GM13977 (cell line): ENCODE data around the gene PPP4R3B.
"Not testable (repeated sequence)": the region's sequence is repeated elsewhere in the genome, so short reads cannot be mapped to it uniquely, and the experiment has no call there.

Experiments
- DNase-seq: peaks from one replicate; pipeline ENCODE4 v3.0.0; 2012; ENCODE audit warnings: low spot score
- in situ Hi-C: fragments of 300-500 bp; cut with MboI; formaldehyde crosslinking; loops from one replicate; pipeline ENCODE4 v1.12.0; 2022; ENCODE audit warnings: low sequenced_read_pairs, low pct_unique_long_range_greater_than_20kb, mixed read lengths, inconsistent platforms; ENCODE audit not compliant: unreplicated experiment
- TF ChIP-seq, protein P1 (sequence below): IDR thresholded peaks from 2 replicates; pipeline ENCODE4 v1.5.1; 2012; ENCODE audit warnings: mild to moderate bottlenecking, control low read depth; ENCODE audit not compliant: insufficient read depth; ENCODE audit errors: extremely low read depth, missing control alignments

Gene PPP4R3B

GRCh38 chr2:55555977-55556376 lies 61.4 kb downstream of the PPP4R3B start:
- in situ Hi-C loops = no loop called here
- DNase-seq = no peak
- TF ChIP-seq, protein P1, sequence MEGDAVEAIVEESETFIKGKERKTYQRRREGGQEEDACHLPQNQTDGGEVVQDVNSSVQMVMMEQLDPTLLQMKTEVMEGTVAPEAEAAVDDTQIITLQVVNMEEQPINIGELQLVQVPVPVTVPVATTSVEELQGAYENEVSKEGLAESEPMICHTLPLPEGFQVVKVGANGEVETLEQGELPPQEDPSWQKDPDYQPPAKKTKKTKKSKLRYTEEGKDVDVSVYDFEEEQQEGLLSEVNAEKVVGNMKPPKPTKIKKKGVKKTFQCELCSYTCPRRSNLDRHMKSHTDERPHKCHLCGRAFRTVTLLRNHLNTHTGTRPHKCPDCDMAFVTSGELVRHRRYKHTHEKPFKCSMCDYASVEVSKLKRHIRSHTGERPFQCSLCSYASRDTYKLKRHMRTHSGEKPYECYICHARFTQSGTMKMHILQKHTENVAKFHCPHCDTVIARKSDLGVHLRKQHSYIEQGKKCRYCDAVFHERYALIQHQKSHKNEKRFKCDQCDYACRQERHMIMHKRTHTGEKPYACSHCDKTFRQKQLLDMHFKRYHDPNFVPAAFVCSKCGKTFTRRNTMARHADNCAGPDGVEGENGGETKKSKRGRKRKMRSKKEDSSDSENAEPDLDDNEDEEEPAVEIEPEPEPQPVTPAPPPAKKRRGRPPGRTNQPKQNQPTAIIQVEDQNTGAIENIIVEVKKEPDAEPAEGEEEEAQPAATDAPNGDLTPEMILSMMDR = no peak

GRCh38 chr2:55553321-55553720 lies 64.1 kb downstream of the PPP4R3B start:
- TF ChIP-seq, protein P1 = no peak
- in situ Hi-C loops = no loop called here
- no peak for DNase-seq

GRCh38 chr2:55550368-55551102 lies 66.9 kb downstream of the PPP4R3B start:
- in situ Hi-C loops = no loop called here
- no peak for DNase-seq
- TF ChIP-seq, protein P1 = no peak

DNA sequence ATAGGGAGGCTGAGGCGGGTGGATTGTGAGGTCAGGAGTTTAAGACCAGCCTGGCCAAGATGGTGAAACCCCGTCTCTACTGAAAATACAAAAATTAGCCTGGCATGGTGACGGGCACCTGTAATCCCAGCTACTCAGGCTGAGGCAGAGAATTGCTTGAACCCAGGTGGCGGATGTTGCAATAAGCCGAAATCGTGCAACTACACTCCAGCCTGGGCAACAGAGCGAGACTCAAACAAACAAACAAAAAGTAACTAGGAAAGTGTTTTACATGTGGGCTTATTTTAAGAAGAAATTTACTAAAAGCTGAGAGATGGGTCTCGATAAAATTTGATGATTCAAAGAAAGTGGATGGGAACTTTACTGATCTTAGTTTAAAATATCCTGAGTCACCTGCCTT lies 69.7 kb downstream of the PPP4R3B start:
- in situ Hi-C loops, DNase-seq: not testable (repeated sequence)

DNA sequence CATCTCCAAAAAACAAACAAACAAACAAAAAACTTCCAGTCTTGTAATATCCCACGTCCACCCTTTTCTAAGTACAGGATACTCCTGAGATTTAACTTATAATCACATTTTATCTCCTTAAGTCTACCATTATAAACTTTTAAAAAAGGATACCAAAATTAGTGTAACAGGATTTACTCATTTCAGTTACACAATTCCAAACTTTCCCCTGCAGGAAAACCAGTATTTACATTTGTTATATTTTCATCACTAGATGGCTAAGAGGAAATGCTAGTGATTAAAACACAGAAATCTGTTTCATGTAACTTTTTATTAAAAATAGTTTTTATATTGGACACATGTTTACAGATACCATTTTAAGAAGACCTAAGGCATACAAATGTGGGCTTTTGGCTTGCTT lies 70.4 kb downstream of the PPP4R3B start:
- TF ChIP-seq, protein P1 = no peak
- in situ Hi-C loops = no loop called here
- no peak for DNase-seq

- in situ Hi-C loops = no loop called here
- TF ChIP-seq, protein P1 = no peak
- no peak for DNase-seq
Measured at GRCh38 chr2:55530539-55531081, 86.8 kb downstream of the PPP4R3B start.

DNA sequence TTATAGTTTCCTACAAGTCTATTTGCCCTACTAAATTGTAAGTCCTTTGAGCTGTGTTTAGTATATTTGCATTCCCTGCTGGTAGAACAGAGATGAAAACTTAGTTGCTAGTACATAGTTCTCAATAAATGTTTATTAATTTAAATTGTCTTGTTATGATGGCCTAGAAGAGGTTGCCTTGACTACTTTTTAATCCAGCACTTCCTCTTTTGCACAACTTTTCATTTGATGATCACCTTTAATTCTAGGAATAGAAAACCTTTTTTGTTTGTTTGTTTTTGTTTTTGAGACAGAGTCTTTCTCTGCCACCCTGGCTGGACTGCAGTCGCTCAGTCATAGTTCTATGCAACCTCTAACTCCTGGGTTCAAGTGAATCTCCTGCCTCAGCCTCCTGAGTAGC lies 91.2 kb downstream of the PPP4R3B start:
- in situ Hi-C loops = no loop called here
- TF ChIP-seq, protein P1 = no peak
- no peak for DNase-seq
